HCT116 (cell line): ENCODE data around the gene C2orf78.

Experiments used
- EGR1 ChIP-seq: IDR thresholded peaks from 2 replicates; pipeline ENCODE4 v1.6.1; 2012; ENCODE audit warnings: low read depth
- EZH2 ChIP-seq: fragments of 200-600 bp; sonication (generic); IDR thresholded peaks from 2 replicates; pipeline ENCODE4 v1.6.1; 2017; ENCODE audit warnings: antibody characterized with exemption, mixed run types
- EZH2phosphoT487 ChIP-seq: fragments of 200-600 bp; IDR thresholded peaks from 2 replicates; pipeline ENCODE4 v1.6.1; 2018; ENCODE audit warnings: antibody characterized with exemption, borderline replicate concordance
- POLR2A ChIP-seq: IDR thresholded peaks from 2 replicates; pipeline ENCODE4 v1.7.0; 2011; ENCODE audit warnings: borderline replicate concordance; ENCODE audit not compliant: insufficient read depth, insufficient read length; ENCODE audit errors: extremely low read depth
- ZNF274 ChIP-seq: fragments of 200-500 bp; sonication (Bioruptor generic); IDR thresholded peaks from 2 replicates; pipeline ENCODE4 v1.6.1; 2014; ENCODE audit warnings: mild to moderate bottlenecking, low read depth, low read length, inconsistent platforms
- TF ChIP-seq, protein P1 (sequence below): IDR thresholded peaks from 2 replicates; pipeline ENCODE4 v1.6.1; 2012; ENCODE audit warnings: low read depth
- TF ChIP-seq, protein P2 (sequence below), 3 experiments: fragments of 200-600 bp in 1 of 3; sonication (generic) in 1 of 3; IDR thresholded peaks in 2 of 3; conservative IDR thresholded peaks in 1 of 3; 2 replicates each; pipeline ENCODE4 v1.5.1; 2012 to 2017; ENCODE audit warnings: low read depth in 2 of 3, low read length in 2 of 3, antibody characterized with exemption in 1 of 3, borderline replicate concordance in 1 of 3, control low read depth in 1 of 3, mild to moderate bottlenecking in 1 of 3, mixed read lengths in 1 of 3, mixed run types in 1 of 3, moderate library complexity in 1 of 3; ENCODE audit not compliant: insufficient read depth in 1 of 3
- TF ChIP-seq, protein P3 (sequence below): IDR thresholded peaks from 2 replicates; pipeline ENCODE4 v1.6.1; 2012

DNA sequence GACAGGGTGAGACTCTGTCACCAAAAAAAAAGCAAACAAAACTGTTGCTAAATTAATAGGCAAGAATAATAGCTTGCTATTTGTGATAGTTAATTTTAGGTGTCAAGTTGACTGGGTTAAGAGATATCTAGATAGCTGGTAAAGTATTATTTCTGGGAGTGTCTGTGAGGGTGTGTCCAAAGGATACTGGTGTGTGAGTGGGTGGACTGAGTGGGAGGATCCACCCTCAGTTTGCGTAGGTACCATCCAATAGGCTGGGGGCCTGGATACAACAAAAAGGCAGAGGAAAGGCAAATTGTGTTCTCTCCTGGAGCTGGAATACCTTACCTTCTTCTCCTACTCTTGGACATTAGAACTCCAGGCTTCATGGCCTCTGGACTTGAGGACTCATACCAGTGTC, 19.0 kb upstream of the C2orf78 start:
- TF ChIP-seq POLR2A (no peak), ZNF274 (no peak), EGR1 (no peak), EZH2 (no peak), EZH2phosphoT487 (no peak)
- TF ChIP-seq, protein P1, sequence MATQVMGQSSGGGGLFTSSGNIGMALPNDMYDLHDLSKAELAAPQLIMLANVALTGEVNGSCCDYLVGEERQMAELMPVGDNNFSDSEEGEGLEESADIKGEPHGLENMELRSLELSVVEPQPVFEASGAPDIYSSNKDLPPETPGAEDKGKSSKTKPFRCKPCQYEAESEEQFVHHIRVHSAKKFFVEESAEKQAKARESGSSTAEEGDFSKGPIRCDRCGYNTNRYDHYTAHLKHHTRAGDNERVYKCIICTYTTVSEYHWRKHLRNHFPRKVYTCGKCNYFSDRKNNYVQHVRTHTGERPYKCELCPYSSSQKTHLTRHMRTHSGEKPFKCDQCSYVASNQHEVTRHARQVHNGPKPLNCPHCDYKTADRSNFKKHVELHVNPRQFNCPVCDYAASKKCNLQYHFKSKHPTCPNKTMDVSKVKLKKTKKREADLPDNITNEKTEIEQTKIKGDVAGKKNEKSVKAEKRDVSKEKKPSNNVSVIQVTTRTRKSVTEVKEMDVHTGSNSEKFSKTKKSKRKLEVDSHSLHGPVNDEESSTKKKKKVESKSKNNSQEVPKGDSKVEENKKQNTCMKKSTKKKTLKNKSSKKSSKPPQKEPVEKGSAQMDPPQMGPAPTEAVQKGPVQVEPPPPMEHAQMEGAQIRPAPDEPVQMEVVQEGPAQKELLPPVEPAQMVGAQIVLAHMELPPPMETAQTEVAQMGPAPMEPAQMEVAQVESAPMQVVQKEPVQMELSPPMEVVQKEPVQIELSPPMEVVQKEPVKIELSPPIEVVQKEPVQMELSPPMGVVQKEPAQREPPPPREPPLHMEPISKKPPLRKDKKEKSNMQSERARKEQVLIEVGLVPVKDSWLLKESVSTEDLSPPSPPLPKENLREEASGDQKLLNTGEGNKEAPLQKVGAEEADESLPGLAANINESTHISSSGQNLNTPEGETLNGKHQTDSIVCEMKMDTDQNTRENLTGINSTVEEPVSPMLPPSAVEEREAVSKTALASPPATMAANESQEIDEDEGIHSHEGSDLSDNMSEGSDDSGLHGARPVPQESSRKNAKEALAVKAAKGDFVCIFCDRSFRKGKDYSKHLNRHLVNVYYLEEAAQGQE, result no peak
- TF ChIP-seq, protein P2, sequence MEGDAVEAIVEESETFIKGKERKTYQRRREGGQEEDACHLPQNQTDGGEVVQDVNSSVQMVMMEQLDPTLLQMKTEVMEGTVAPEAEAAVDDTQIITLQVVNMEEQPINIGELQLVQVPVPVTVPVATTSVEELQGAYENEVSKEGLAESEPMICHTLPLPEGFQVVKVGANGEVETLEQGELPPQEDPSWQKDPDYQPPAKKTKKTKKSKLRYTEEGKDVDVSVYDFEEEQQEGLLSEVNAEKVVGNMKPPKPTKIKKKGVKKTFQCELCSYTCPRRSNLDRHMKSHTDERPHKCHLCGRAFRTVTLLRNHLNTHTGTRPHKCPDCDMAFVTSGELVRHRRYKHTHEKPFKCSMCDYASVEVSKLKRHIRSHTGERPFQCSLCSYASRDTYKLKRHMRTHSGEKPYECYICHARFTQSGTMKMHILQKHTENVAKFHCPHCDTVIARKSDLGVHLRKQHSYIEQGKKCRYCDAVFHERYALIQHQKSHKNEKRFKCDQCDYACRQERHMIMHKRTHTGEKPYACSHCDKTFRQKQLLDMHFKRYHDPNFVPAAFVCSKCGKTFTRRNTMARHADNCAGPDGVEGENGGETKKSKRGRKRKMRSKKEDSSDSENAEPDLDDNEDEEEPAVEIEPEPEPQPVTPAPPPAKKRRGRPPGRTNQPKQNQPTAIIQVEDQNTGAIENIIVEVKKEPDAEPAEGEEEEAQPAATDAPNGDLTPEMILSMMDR (IDR thresholded peaks at IDR 0.05 in 2 of 3, conservative IDR thresholded peaks at IDR 0.05 in 1 of 3; ENCODE audit: borderline replicate concordance in 1 of 3, insufficient read depth in 1 of 3, low read depth in 2 of 3, low read length in 2 of 3), result no peak
- TF ChIP-seq, protein P3, sequence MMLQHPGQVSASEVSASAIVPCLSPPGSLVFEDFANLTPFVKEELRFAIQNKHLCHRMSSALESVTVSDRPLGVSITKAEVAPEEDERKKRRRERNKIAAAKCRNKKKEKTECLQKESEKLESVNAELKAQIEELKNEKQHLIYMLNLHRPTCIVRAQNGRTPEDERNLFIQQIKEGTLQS, result no peak
